HUES6 (cell line): ENCODE results near the gene PTER.

ENCODE experiments used
- H3K27ac ChIP-seq: 2 replicates; pipeline ENCODE4 v1.7.0; 2013; ENCODE audit warnings: low read depth, mild to moderate bottlenecking, low read length, inconsistent platforms
- H3K27me3 ChIP-seq: 2 replicates; pipeline ENCODE4 v1.6.1; 2013; ENCODE audit warnings: low read length; ENCODE audit not compliant: control insufficient read depth, insufficient read depth
- H3K36me3 ChIP-seq: 2 replicates; pipeline ENCODE4 v1.6.1; 2013; ENCODE audit warnings: low read length; ENCODE audit not compliant: control insufficient read depth, insufficient read depth
- H3K4me1 ChIP-seq: 2 replicates; pipeline ENCODE4 v1.6.1; 2013; ENCODE audit warnings: low read length; ENCODE audit not compliant: control insufficient read depth, insufficient read depth
- H3K4me3 ChIP-seq: 2 replicates; pipeline ENCODE4 v1.5.1; 2013; ENCODE audit warnings: low read depth, low read length
- H3K9ac ChIP-seq: one replicate; pipeline ENCODE4 v1.6.1; 2013; ENCODE audit warnings: mild to moderate bottlenecking, low read length
- H3K9me3 ChIP-seq: 2 replicates; pipeline ENCODE4 v1.6.1; 2013; ENCODE audit warnings: low read depth, low read length; ENCODE audit not compliant: control insufficient read depth, insufficient read depth

PTER gene

GRCh38 chr10:16437540-16437894 is 707 bp downstream of the PTER start:
- Histone ChIP-seq H3K27ac (no peak overlapping the region), H3K4me1 (peaks cover 22% of the 10 kb centered on the region), H3K9ac (peak overlapping the region; percentile 75), H3K27me3 (0 out of 2 replicates have a peak, but pooled peaks cover 2% of the 10 kb centered on the region), H3K4me3 (peak overlapping the region; percentile 61), H3K36me3 (0 out of 2 replicates have a peak, but pooled peaks cover 3% of the 10 kb centered on the region), H3K9me3 (no peaks in the 10 kb centered on the region)

GRCh38 chr10:16439295-16439694 is 2.5 kb downstream of the PTER start:
- Histone ChIP-seq H3K4me3 (no peak overlapping the region), H3K9ac (no peak overlapping the region), H3K9me3 (no peaks in the 10 kb centered on the region), H3K27ac (no peak overlapping the region), H3K4me1 (peaks cover 22% of the 10 kb centered on the region), H3K27me3 (0 out of 2 replicates have a peak, but pooled peaks cover 2% of the 10 kb centered on the region), H3K36me3 (0 out of 2 replicates have a peak, but pooled peaks cover 3% of the 10 kb centered on the region)

DNA sequence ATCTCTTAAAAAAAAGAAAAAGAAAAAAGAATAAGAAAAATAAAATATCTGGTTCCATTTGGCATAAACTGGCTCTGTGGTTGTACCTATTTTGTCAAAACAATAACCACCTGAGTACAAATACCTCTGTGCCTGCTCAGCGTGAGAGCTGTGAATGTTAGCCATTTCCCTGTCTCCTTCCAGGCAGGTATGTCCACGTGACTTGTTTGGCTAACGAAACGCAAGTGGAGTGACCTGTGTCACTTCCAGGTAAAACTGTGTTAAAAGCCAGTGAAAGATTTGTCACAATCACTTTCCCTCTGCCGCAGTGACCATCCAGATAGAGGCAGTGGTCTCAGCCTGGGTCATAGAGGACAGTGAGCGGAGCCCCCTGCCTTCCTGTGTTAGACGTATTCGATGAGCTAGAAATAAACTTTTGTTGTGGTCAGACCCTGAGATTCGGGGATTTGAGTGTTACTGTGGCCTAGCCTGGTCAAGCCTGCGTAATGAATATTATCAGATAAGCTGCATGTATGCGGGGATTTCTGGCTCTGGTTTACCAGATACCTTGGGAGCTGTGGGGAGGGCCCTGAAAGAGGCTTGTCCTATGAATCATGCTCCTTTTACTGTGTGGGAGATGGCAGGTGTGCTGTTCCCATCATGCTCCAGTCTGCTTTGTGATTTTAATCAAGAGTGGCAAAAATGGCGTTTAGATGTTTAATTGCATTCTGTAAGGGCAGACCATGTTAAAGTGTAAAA is 3.8 kb downstream of the PTER start:
- Histone ChIP-seq H3K4me1 (peaks cover 22% of the 10 kb centered on the region), H3K36me3 (0 out of 2 replicates have a peak, but pooled peaks cover 3% of the 10 kb centered on the region), H3K27ac (0 out of 2 replicates have a peak overlapping the region, but pooled peaks have one; percentile 43), H3K9me3 (no peaks in the 10 kb centered on the region), H3K9ac (peak overlapping the region; percentile 29), H3K4me3 (no peak overlapping the region), H3K27me3 (0 out of 2 replicates have a peak, but pooled peaks cover 2% of the 10 kb centered on the region)

GRCh38 chr10:16441173-16441840 is 4.5 kb downstream of the PTER start:
- Histone ChIP-seq H3K27ac (no peak overlapping the region), H3K4me3 (no peak overlapping the region), H3K36me3 (0 out of 2 replicates have a peak, but pooled peaks cover 3% of the 10 kb centered on the region), H3K9ac (no peak overlapping the region), H3K4me1 (peaks cover 17% of the 10 kb centered on the region), H3K27me3 (no peaks in the 10 kb centered on the region), H3K9me3 (no peaks in the 10 kb centered on the region)

DNA sequence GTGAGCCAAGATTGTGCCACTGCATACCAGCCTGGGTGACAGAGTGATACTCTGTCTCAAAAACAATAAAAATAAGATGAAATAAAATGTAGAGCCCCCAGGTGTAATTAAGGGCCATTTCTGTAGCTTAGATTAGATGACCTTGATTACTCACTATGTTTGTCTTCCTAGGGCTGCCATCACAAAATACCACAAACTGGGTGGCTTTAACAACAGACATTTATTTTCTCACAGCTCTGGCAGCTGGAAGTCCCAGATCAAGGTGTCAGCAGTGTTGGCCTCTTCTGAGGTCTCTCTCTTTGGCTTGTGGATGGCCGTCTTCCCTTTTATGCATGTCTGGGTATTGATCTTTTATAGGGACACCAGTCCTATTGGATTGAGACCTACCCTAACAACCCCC is 6.1 kb downstream of the PTER start:
- Histone ChIP-seq H3K27ac (no peak overlapping the region), H3K9me3 (no peaks in the 10 kb centered on the region), H3K4me1 (peaks cover 11% of the 10 kb centered on the region), H3K36me3 (0 out of 2 replicates have a peak, but pooled peaks cover 3% of the 10 kb centered on the region), H3K4me3 (no peak overlapping the region), H3K9ac (no peak overlapping the region), H3K27me3 (no peaks in the 10 kb centered on the region)

GRCh38 chr10:16445770-16446469 is 9.1 kb downstream of the PTER start:
- H3K27ac ChIP-seq: no peak overlapping the region
- no peak overlapping the region for H3K4me3 ChIP-seq
- H3K4me1 ChIP-seq: peaks cover 4% of the 10 kb centered on the region; the same call in 1 of the 2 replicates
- H3K27me3 ChIP-seq: no peaks in the 10 kb centered on the region
- no peaks in the 10 kb centered on the region for H3K36me3 ChIP-seq
- H3K9me3 ChIP-seq: 0 out of 2 replicates have a peak, but pooled peaks cover 3% of the 10 kb centered on the region
- no peak overlapping the region for H3K9ac ChIP-seq

GRCh38 chr10:16449454-16449853 is 12.6 kb downstream of the PTER start:
- Histone ChIP-seq H3K4me1 (no peaks in the 10 kb centered on the region), H3K27me3 (no peaks in the 10 kb centered on the region), H3K9ac (no peak overlapping the region), H3K4me3 (no peak overlapping the region), H3K36me3 (no peaks in the 10 kb centered on the region), H3K9me3 (0 out of 2 replicates have a peak, but pooled peaks cover 3% of the 10 kb centered on the region), H3K27ac (no peak overlapping the region)

DNA sequence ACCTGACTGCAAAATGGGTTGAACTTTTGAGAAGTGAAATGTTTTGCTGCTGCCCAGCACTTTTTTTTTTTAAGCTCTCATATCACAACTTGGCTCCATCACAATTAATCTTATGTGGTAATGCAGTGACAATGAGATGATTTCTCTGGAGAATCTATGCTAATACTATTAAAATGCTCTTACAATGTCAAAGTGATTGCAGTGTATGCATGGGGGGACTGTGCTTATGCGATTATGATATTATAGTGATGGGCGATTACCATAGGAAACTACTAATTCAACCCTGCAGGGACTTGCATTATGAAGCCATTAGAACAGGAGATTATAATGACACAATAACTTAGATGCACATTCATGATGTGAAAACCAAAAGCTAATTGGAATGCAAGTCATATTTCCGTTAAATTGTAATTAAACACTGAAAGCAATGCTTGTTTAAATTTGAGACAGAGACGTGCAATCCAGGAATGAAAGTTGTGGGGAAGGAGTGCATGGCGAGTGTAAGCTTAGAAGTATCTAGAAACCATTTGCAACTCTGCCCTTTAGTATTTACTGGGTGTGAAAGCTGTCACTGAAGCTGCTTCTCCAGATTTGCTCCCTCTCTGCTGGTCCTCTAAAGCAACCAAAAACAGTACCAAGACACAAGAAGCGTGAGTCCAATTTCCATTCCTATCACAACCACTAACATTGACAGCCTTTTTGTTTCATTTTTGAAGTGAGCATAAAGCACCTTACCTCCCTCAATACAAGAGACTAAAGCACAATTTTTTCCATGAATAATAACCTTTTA is 21.6 kb downstream of the PTER start:
- Histone ChIP-seq H3K27me3 (no peaks in the 10 kb centered on the region), H3K4me1 (no peaks in the 10 kb centered on the region), H3K36me3 (no peaks in the 10 kb centered on the region), H3K9ac (no peak overlapping the region), H3K4me3 (no peak overlapping the region), H3K9me3 (no peaks in the 10 kb centered on the region), H3K27ac (no peak overlapping the region)

DNA sequence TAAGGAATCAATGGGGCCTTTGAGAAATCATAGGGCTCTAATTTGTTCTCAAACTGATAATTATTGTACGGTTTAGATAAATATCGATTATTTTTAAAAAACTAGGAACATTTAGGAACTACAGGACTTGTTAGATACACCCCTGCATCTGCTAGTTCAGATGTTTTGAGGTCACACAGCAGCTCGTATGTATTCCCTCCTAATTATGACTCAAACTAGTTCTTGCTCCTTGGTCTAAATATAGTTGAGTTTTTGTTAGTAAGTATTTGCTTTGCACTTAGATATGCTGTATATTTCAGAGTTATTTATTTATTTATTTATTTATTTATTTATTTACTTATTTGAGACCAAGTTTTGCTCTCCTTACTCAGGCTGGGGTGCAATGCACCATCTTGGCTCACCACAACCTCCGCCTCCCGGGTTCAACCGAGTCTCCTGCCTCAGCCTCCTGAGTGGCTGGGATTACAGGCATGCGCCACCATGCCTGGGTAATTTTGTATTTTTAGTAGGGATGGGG is 22.7 kb downstream of the PTER start:
- Histone ChIP-seq H3K4me3 (no peak overlapping the region), H3K36me3 (no peaks in the 10 kb centered on the region), H3K4me1 (no peaks in the 10 kb centered on the region), H3K9ac (no peak overlapping the region), H3K27ac (no peak overlapping the region), H3K27me3 (no peaks in the 10 kb centered on the region), H3K9me3 (0 out of 2 replicates have a peak, but pooled peaks cover 2% of the 10 kb centered on the region)

GRCh38 chr10:16466001-16466400 is 29.2 kb downstream of the PTER start:
- Histone ChIP-seq H3K4me3 (no peak overlapping the region), H3K9me3 (0 out of 2 replicates have a peak, but pooled peaks cover 4% of the 10 kb centered on the region), H3K27me3 (no peaks in the 10 kb centered on the region), H3K36me3 (no peaks in the 10 kb centered on the region), H3K27ac (no peak overlapping the region), H3K9ac (no peak overlapping the region), H3K4me1 (no peaks in the 10 kb centered on the region)
